Measurements from ENCODE around the gene GPR82. TPM values are rescaled to one million over a fixed set of nuclear protein-coding genes. Genes with fewer than 3 reads are reported as not detected.
"Not testable (repeated sequence)": the region's sequence is repeated elsewhere in the genome, so short reads cannot be mapped to it uniquely, and the experiment has no call there.

GPR82 gene
- total RNA-seq, 1 donor from 2014 or later, result 0.65 TPM

DNA sequence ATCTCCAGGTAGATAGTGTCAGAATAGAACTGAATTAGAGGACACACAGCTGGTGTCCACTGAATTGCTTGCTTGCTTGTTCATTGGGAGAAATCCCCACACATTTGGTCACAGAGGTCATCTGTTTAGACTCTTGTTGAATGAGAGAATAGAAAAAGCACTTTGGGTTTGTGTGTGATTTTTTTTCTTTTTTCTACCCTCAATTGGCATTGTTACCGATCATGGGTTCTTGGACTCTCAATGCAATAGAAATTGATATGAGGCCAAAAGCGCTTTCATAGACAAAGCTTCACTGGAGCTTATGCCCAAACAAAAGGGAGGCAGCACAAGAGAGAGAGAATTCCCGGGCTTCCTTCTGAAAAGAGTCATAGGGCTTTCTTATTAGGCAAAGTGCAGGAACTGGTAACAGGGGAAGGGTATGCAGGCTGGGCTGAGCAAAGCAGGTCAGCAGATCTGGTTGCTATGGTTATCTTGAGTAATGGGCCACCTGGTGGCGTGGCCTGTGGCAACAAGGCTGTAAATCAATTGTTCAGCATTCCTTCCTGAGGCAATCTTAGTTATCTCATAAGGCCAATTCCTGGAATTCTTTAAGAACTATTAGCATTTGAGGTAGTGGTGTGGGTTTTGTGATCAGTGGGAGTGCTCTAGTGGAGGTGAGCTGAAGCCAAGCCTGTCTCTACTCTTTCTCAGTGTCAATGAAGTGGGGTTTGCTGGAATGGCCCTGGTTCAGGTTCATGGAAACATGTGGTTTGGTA is 5.3 kb upstream of the GPR82 start:
- H3K27me3 ChIP-seq (ENCODE audit: low read depth), result no peaks in the 10 kb centered on the region
- peaks cover 9% of the 10 kb centered on the region for H3K4me1 ChIP-seq
- H3K27ac ChIP-seq, result no peak overlapping the region
- no peaks in the 10 kb centered on the region for H3K9me3 ChIP-seq
- no peaks in the 10 kb centered on the region for H3K36me3 ChIP-seq
- intact Hi-C loops (cut with DNase I), result no loop called here
- DNase-seq (no peak), ATAC-seq (no peak)
- H3K4me3 ChIP-seq, result no peak overlapping the region
- TF ChIP-seq CTCF (IDR thresholded peaks at IDR 0.05), result no peak

DNA sequence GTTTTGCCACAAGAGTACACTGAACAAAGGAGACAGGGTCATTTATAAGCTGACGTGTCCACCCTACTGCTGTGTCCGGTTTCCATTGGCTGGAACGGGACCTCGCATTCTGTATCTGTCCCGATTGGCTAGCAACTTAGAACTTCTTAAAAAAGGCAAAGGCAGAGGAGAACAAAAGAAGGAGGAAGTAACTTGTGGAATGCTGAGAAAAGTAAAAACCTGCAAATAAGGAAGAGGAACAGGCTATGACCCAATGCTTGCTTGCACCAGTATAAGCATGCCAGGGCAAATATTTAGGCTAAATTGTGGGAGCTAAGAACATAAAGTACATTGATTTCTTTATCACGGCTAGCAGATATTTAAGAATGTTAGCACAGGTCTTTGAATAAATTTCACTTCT is 4.4 kb upstream of the GPR82 start:
- H3K9me3 ChIP-seq; intact Hi-C loops (cut with DNase I); H3K4me3 ChIP-seq; ATAC-seq; DNase-seq; H3K27ac ChIP-seq; H3K27me3 ChIP-seq (ENCODE audit: low read depth); H3K4me1 ChIP-seq; H3K36me3 ChIP-seq: not testable (repeated sequence)

- H3K27ac ChIP-seq, result no peak overlapping the region
- no peaks in the 10 kb centered on the region for H3K9me3 ChIP-seq
- intact Hi-C loops (cut with DNase I), result no loop called here
- H3K4me3 ChIP-seq, result no peak overlapping the region
- ATAC-seq (peak; percentile 29 to 44), DNase-seq (no peak)
- no peaks in the 10 kb centered on the region for H3K36me3 ChIP-seq
- H3K27me3 ChIP-seq (ENCODE audit: low read depth), result no peaks in the 10 kb centered on the region
- H3K4me1 ChIP-seq, result peaks cover 9% of the 10 kb centered on the region
- no peak for TF ChIP-seq CTCF (IDR thresholded peaks at IDR 0.05)
Measured at GRCh38 chrX:41720125-41720779, 3.7 kb upstream of the GPR82 start.

GRCh38 chrX:41721590-41721989 is 2.4 kb upstream of the GPR82 start:
- no peaks in the 10 kb centered on the region for H3K9me3 ChIP-seq
- intact Hi-C loops (cut with DNase I), result no loop called here
- TF ChIP-seq CTCF (IDR thresholded peaks at IDR 0.05), result no peak
- H3K27ac ChIP-seq, result no peak overlapping the region
- no peaks in the 10 kb centered on the region for H3K36me3 ChIP-seq
- ATAC-seq (no peak), DNase-seq (no peak)
- H3K4me3 ChIP-seq, result no peak overlapping the region
- H3K4me1 ChIP-seq, result peaks cover 9% of the 10 kb centered on the region
- H3K27me3 ChIP-seq (ENCODE audit: low read depth), result no peaks in the 10 kb centered on the region

- ATAC-seq (no peak), DNase-seq (no peak)
- peaks cover 9% of the 10 kb centered on the region for H3K4me1 ChIP-seq
- no peaks in the 10 kb centered on the region for H3K36me3 ChIP-seq
- H3K27ac ChIP-seq, result no peak overlapping the region
- no peak for TF ChIP-seq CTCF (IDR thresholded peaks at IDR 0.05)
- no peaks in the 10 kb centered on the region for H3K9me3 ChIP-seq
- no peaks in the 10 kb centered on the region for H3K27me3 ChIP-seq (ENCODE audit: low read depth)
- intact Hi-C loops (cut with DNase I), result no loop called here
- no peak overlapping the region for H3K4me3 ChIP-seq
Measured at GRCh38 chrX:41722214-41722613, 1.8 kb upstream of the GPR82 start.
